ENCODE measurements around the gene GAS7. TPM values are rescaled to one million over a fixed set of nuclear protein-coding genes. Genes with fewer than 3 reads are reported as not detected.

GAS7 gene
- total RNA-seq, 4 donors from 2014 or later = 62.6 to 122 (median 77.0) TPM

GRCh38 chr17:10034719-10035475 is 163.5 kb downstream of the GAS7 start:
- Histone ChIP-seq H3K27ac (peak overlapping the region in 3 of 4 donors; percentile 50 to 81 (median 74)), H3K9me3 (no peaks in the 10 kb centered on the region)
- 64 to 76% methylated on average over 2 to 6 of the region's 15 CpGs for WGBS, 2 donors (ENCODE audit: low coverage in 1 of 2)

GRCh38 chr17:10033959-10034358 is 164.4 kb downstream of the GAS7 start:
- H3K4me1 ChIP-seq = peaks cover 0 to 60% (median 17%) of the 10 kb centered on the region in 3 donors
- WGBS, 2 donors (ENCODE audit: low coverage in 1 of 2) = 84 to 100% methylated on average over 2 to 7 of the region's 8 CpGs
- ATAC-seq = peak; percentile 31
- TF ChIP-seq EP300 (IDR thresholded peaks at IDR 0.05) = no peak
- TF ChIP-seq POLR2AphosphoS5 (IDR thresholded peaks at IDR 0.05) = no peak
- peak overlapping the region in 3 of 4 donors; percentile 62 to 81 (median 74) for H3K27ac ChIP-seq
- H3K27me3 ChIP-seq = no peaks in the 10 kb centered on the region
- H3K9me3 ChIP-seq = no peaks in the 10 kb centered on the region
- H3K36me3 ChIP-seq = no peaks in the 10 kb centered on the region
- H3K4me3 ChIP-seq = peak overlapping the region in 1 of 2 donors; percentile 41

More at GRCh38 chr17:10034719-10035475, 163.5 kb downstream of the GAS7 start:
- Histone ChIP-seq H3K27me3 (no peaks in the 10 kb centered on the region), H3K4me3 (peak overlapping the region in 1 of 2 donors; percentile 41), H3K4me1 (peaks cover 0 to 60% (median 17%) of the 10 kb centered on the region in 3 donors), H3K36me3 (no peaks in the 10 kb centered on the region)
- ATAC-seq = no peak
- TF ChIP-seq CTCF (IDR thresholded peaks at IDR 0.05) = no peak
- no peak for TF ChIP-seq POLR2A (IDR thresholded peaks at IDR 0.05)
- TF ChIP-seq POLR2AphosphoS5 (IDR thresholded peaks at IDR 0.05) = no peak
- TF ChIP-seq EP300 (IDR thresholded peaks at IDR 0.05) = no peak

GRCh38 chr17:10033449-10033848 is 165.0 kb downstream of the GAS7 start:
- no peaks in the 10 kb centered on the region for H3K9me3 ChIP-seq
- peak overlapping the region in 1 of 2 donors; percentile 41 for H3K4me3 ChIP-seq
- H3K4me1 ChIP-seq = peaks cover 0 to 60% (median 17%) of the 10 kb centered on the region in 3 donors
- ATAC-seq = no peak
- TF ChIP-seq POLR2A (IDR thresholded peaks at IDR 0.05) (no peak), CTCF (IDR thresholded peaks at IDR 0.05) (no peak), EP300 (IDR thresholded peaks at IDR 0.05) (no peak), POLR2AphosphoS5 (IDR thresholded peaks at IDR 0.05) (no peak)
- peak overlapping the region in 3 of 4 donors; percentile 62 to 81 (median 74) for H3K27ac ChIP-seq
- WGBS, 2 donors (ENCODE audit: low coverage in 1 of 2) = 87% methylated on average over 6 of the region's 10 CpGs; no CpG with 5 or more reads in 1 of the 2 donors
- H3K36me3 ChIP-seq = no peaks in the 10 kb centered on the region
- H3K27me3 ChIP-seq = no peaks in the 10 kb centered on the region

GRCh38 chr17:10032118-10032852 is 166.1 kb downstream of the GAS7 start:
- no peaks in the 10 kb centered on the region for H3K27me3 ChIP-seq
- H3K4me1 ChIP-seq = peaks cover 0 to 60% (median 17%) of the 10 kb centered on the region in 3 donors
- H3K36me3 ChIP-seq = no peaks in the 10 kb centered on the region
- TF ChIP-seq POLR2A (IDR thresholded peaks at IDR 0.05) (no peak), EP300 (IDR thresholded peaks at IDR 0.05) (no peak), CTCF (IDR thresholded peaks at IDR 0.05) (no peak)
- H3K9me3 ChIP-seq = no peaks in the 10 kb centered on the region
- no peak for ATAC-seq
- H3K4me3 ChIP-seq = no peak overlapping the region
- H3K27ac ChIP-seq = peak overlapping the region in 1 of 4 donors; percentile 81
- 21 to 34% methylated on average over 4 to 6 of the region's 6 CpGs for WGBS, 2 donors (ENCODE audit: low coverage in 1 of 2)

- H3K27me3 ChIP-seq = no peaks in the 10 kb centered on the region
- 75 to 93% methylated on average over 4 to 8 of the region's 11 CpGs for WGBS, 2 donors (ENCODE audit: low coverage in 1 of 2)
- TF ChIP-seq POLR2AphosphoS5 (IDR thresholded peaks at IDR 0.05) (no peak), EP300 (IDR thresholded peaks at IDR 0.05) (no peak), POLR2A (IDR thresholded peaks at IDR 0.05) (no peak), CTCF (IDR thresholded peaks at IDR 0.05) (no peak)
- no peaks in the 10 kb centered on the region for H3K9me3 ChIP-seq
- ATAC-seq = no peak
- H3K4me3 ChIP-seq = no peak overlapping the region
- H3K36me3 ChIP-seq = no peaks in the 10 kb centered on the region
- peaks cover 0 to 61% (median 19%) of the 10 kb centered on the region in 3 donors for H3K4me1 ChIP-seq
- peak overlapping the region in 1 of 4 donors; percentile 19 for H3K27ac ChIP-seq
Observed at GRCh38 chr17:10031606-10032005, 166.8 kb downstream of the GAS7 start.

Data from gastroesophageal sphincter (tissue), 4 donors.